ENCODE measurements around the gene BEND3. TPM values are rescaled to one million over a fixed set of nuclear protein-coding genes. Genes with fewer than 3 reads are reported as not detected.

Gene BEND3
- total and polyA plus RNA-seq, 10 of the 15 experiments (the other 5 are each of a cell fraction or from before 2014, with no cell fraction given), result 1.1 to 9.0 (median 3.6) TPM

GRCh38 chr6:107161521-107161920 lies 46.2 kb upstream of the BEND3 start:
- ChIA-PET RAD21 (ENCODE audit: unreplicated experiment) (no interaction called here), SMC1A (ENCODE audit: uncharacterized antibody, unreplicated experiment) (no interaction called here), CTCF (no interaction called here), POLR2A (no interaction called here)
- intact Hi-C loops (cut with micrococcal nuclease; ENCODE audit: unreplicated experiment) (no loop called here), in situ Hi-C loops (cut with MboI) (no loop called here)
- no peaks in the 10 kb centered on the region for H3K36me3 ChIP-seq (ENCODE audit: control insufficient read depth in 2 of 2, insufficient read depth in 2 of 2, low read length in 1 of 2)
- WGBS (ENCODE audit: insufficient coverage, insufficient replicate concordance, low lambda C conversion rate, missing lambda C conversion rate), result 94% methylated on average over 3 of the region's 3 CpGs
- no peak for FAIRE-seq
- DNase-seq (ENCODE audit: low read depth, low spot score), result no peak
- no peaks in the 10 kb centered on the region for H3K27me3 ChIP-seq (replicated peaks in 1 of 2; ENCODE audit: control insufficient read depth in 2 of 2, insufficient read depth in 2 of 2, low read length in 1 of 2)
- no peak for TF ChIP-seq RUNX3 (IDR thresholded peaks at IDR 0.05; ENCODE audit: low read length)
- TF ChIP-seq KLF5 (IDR thresholded peaks at IDR 0.05; ENCODE audit: partially characterized antibody), result no peak
- no peak for TF ChIP-seq FOS (IDR thresholded peaks at IDR 0.05; ENCODE audit: borderline replicate concordance, extremely low read depth, insufficient read length)
- TF ChIP-seq E2F4 (IDR thresholded peaks at IDR 0.05; ENCODE audit: low read depth, low read length), result no peak
- TF ChIP-seq RAD51 (IDR thresholded peaks at IDR 0.05), result no peak
- TF ChIP-seq FOXM1 (IDR thresholded peaks at IDR 0.05; ENCODE audit: low read depth, low read length), result no peak
- TF ChIP-seq SMC3 (IDR thresholded peaks at IDR 0.05; ENCODE audit: borderline replicate concordance, low read length), result no peak
- no peak for TF ChIP-seq NRF1 (conservative IDR thresholded peaks at IDR 0.05; ENCODE audit: low read depth, low read length)
- TF ChIP-seq NFYB (IDR thresholded peaks at IDR 0.05; ENCODE audit: insufficient read depth, low read depth, low read length), result no peak
- TF ChIP-seq ZNF274 (IDR thresholded peaks at IDR 0.05; ENCODE audit: insufficient read depth, insufficient read length), result no peak
- no peak for TF ChIP-seq BHLHE40 (IDR thresholded peaks at IDR 0.05; ENCODE audit: borderline replicate concordance in 1 of 2, low read depth in 2 of 2, low read length in 1 of 2)
- no peak for TF ChIP-seq ZNF622 (IDR thresholded peaks at IDR 0.05)
- TF ChIP-seq, protein P1, sequence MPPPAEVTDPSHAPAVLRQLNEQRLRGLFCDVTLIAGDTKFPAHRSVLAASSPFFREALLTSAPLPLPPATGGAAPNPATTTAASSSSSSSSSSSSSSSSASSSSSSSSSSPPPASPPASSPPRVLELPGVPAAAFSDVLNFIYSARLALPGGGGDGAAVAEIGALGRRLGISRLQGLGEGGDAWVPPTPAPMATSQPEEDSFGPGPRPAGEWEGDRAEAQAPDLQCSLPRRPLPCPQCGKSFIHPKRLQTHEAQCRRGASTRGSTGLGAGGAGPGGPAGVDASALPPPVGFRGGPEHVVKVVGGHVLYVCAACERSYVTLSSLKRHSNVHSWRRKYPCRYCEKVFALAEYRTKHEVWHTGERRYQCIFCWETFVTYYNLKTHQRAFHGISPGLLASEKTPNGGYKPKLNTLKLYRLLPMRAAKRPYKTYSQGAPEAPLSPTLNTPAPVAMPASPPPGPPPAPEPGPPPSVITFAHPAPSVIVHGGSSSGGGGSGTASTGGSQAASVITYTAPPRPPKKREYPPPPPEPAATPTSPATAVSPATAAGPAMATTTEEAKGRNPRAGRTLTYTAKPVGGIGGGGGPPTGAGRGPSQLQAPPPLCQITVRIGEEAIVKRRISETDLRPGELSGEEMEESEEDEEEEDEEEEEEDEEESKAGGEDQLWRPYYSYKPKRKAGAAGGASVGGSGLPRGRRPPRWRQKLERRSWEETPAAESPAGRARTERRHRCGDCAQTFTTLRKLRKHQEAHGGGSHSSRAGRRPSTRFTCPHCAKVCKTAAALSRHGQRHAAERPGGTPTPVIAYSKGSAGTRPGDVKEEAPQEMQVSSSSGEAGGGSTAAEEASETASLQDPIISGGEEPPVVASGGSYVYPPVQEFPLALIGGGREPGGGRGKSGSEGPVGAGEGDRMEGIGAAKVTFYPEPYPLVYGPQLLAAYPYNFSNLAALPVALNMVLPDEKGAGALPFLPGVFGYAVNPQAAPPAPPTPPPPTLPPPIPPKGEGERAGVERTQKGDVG (CRISPR knock-in tag; IDR thresholded peaks at IDR 0.05), result no peak
- TF ChIP-seq HDAC2 (IDR thresholded peaks at IDR 0.05), result no peak
- no TSS peak for BruUV-seq (replicated peaks)
- H3K4me3 ChIP-seq, result no peak overlapping the region
- no peaks in the 10 kb centered on the region for H4K20me1 ChIP-seq (ENCODE audit: control insufficient read depth, insufficient read depth)
- H3K79me2 ChIP-seq (ENCODE audit: control insufficient read depth, insufficient read depth, low read length), result no peaks in the 10 kb centered on the region
- no peak overlapping the region for H3K27ac ChIP-seq (ENCODE audit: control insufficient read depth, insufficient read depth)
- H3K9ac ChIP-seq (ENCODE audit: control insufficient read depth, insufficient read depth, low read length), result no peak overlapping the region
- H2AFZ ChIP-seq (ENCODE audit: control insufficient read depth, low read depth, low read length), result no peak overlapping the region
- no peaks in the 10 kb centered on the region for H3K4me1 ChIP-seq (ENCODE audit: control insufficient read depth, insufficient read depth, low read length)
- no peaks in the 10 kb centered on the region for H3K9me3 ChIP-seq (replicated peaks; ENCODE audit: control insufficient read depth, insufficient read depth, low read length)
- ATAC-seq, result no peak
- H3K4me2 ChIP-seq (ENCODE audit: control insufficient read depth, insufficient read depth), result no peak overlapping the region

Measured in GM12878 (cell line).